Testis (tissue), 2 donors: ENCODE data around the gene KRR1.

Experiments
- CTCF ChIP-seq, 3 experiments: fragments of 450-650 bp in 2 of 3; fragments of 200-600 bp in 1 of 3; sonication (generic) in 1 of 3; IDR thresholded peaks; one replicate each; pipeline ENCODE4 v1.5.1; 2016 to 2019; ENCODE audit warnings: antibody characterized with exemption in 3 of 3, mild to moderate bottlenecking in 2 of 3, moderate library complexity in 1 of 3
- POLR2A ChIP-seq: fragments of 450-650 bp; IDR thresholded peaks from one replicate; pipeline ENCODE4 v1.6.1; 2017; ENCODE audit warnings: antibody characterized with exemption, mild to moderate bottlenecking, moderate library complexity

- TF ChIP-seq CTCF (IDR thresholded peaks at IDR 0.05): no peak
- TF ChIP-seq POLR2A: no peak
Measured at GRCh38 chr12:75558287-75558686, 46.9 kb upstream of the KRR1 start.
